Pons (tissue), 1 donor: ENCODE measurements around the gene GAREM2.

Experiments used
- DNase-seq: peaks from one replicate; pipeline ENCODE4 v3.0.0-alpha.2; 2016; ENCODE audit warnings: low spot score

The GAREM2 gene

GRCh38 chr2:26169681-26170414 lies 3.0 kb upstream of the GAREM2 start:
- DNase-seq, result no peak

- no peak for DNase-seq
These were observed 2.1 kb upstream of the GAREM2 start for GRCh38 chr2:26170795-26171194.

GRCh38 chr2:26172189-26172870 lies 558 bp upstream of the GAREM2 start:
- DNase-seq, result no peak

GRCh38 chr2:26173776-26174482 lies 1.0 kb downstream of the GAREM2 start:
- peak; percentile 37 for DNase-seq

- no peak for DNase-seq
These were observed 2.0 kb downstream of the GAREM2 start for GRCh38 chr2:26174691-26175465.

GRCh38 chr2:26175466-26176278 lies 2.8 kb downstream of the GAREM2 start:
- DNase-seq, result no peak

- DNase-seq, result no peak
These were observed 3.4 kb downstream of the GAREM2 start for GRCh38 chr2:26176279-26176615.

GRCh38 chr2:26177122-26177521 lies 4.2 kb downstream of the GAREM2 start:
- DNase-seq, result no peak

GRCh38 chr2:26178246-26178645 lies 5.4 kb downstream of the GAREM2 start:
- no peak for DNase-seq

- DNase-seq, result no peak
These were observed 6.0 kb downstream of the GAREM2 start for GRCh38 chr2:26178746-26179436.

GRCh38 chr2:26179446-26179913 lies 6.6 kb downstream of the GAREM2 start:
- DNase-seq, result no peak

- DNase-seq, result no peak
These were observed 9.6 kb downstream of the GAREM2 start for GRCh38 chr2:26182441-26182840.

- no peak for DNase-seq
These were observed 10.2 kb downstream of the GAREM2 start for GRCh38 chr2:26182887-26183630.

- DNase-seq, result no peak
These were observed 11.2 kb downstream of the GAREM2 start for GRCh38 chr2:26184121-26184520.

GRCh38 chr2:26184555-26185303 lies 11.8 kb downstream of the GAREM2 start:
- no peak for DNase-seq

GRCh38 chr2:26185304-26185928 lies 12.5 kb downstream of the GAREM2 start:
- DNase-seq, result no peak

- DNase-seq, result no peak
These were observed 13.3 kb downstream of the GAREM2 start for GRCh38 chr2:26185954-26186770.

GRCh38 chr2:26187114-26187513 lies 14.2 kb downstream of the GAREM2 start:
- DNase-seq, result no peak
